Dendritic cell treated with granulocyte-macrophage colony-stimulating factor and Interleukin-4, amounts not matched to agents 40 ng/mL and 50 ng/mL, for 4 days (primary cell): ENCODE measurements around the gene TENT4B.

Experiments
- H3K27ac Mint-ChIP-seq: one replicate; pipeline ENCODE4 v1.8.0; 2022; ENCODE audit warnings: mild to moderate bottlenecking, mixed read lengths
- H3K27me3 Mint-ChIP-seq: one replicate; pipeline ENCODE4 v1.8.0; 2022; ENCODE audit warnings: mild to moderate bottlenecking, mixed read lengths
- H3K36me3 Mint-ChIP-seq: one replicate; pipeline ENCODE4 v1.8.0; 2022; ENCODE audit warnings: low read depth, mixed read lengths
- H3K4me1 Mint-ChIP-seq: one replicate; pipeline ENCODE4 v1.8.0; 2022; ENCODE audit warnings: low read depth, mixed read lengths
- H3K4me3 Mint-ChIP-seq: one replicate; pipeline ENCODE4 v1.8.0; 2022; ENCODE audit warnings: mild to moderate bottlenecking, moderate library complexity, mixed read lengths
- H3K9me3 Mint-ChIP-seq: one replicate; pipeline ENCODE4 v1.8.0; 2022; ENCODE audit warnings: mixed read lengths
- intact Hi-C: fragments of 100-400 bp; cut with micrococcal nuclease; formaldehyde crosslinking; loops from one replicate; pipeline ENCODE4 v1.15.0; 2022

TENT4B gene

DNA sequence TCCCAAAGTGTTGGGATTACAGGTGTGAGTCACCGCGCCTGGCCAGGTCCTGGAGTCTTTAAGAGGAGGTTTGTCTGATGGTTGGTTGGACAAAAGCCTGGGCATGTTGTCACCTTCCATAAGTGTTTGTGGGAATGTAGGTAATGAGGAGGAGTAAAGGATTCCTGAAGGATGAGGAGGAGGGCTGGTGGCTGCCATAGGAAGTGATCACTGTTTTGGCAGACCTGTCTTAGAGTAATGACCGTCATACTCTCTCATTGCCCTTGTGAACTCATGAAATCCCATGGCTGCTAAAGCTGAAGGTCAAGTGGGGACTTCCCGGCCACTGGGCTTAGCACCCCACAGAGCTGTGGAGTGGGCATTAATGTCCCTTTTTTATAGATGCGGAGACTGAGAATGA lies 40.5 kb downstream of the TENT4B start:
- intact Hi-C loops = no loop called here
- Mint-ChIP-seq H3K9me3 (no peaks in the 10 kb centered on the region), H3K36me3 (peaks cover 5% of the 10 kb centered on the region), H3K27ac (no peak overlapping the region), H3K4me1 (peaks cover 56% of the 10 kb centered on the region), H3K27me3 (no peaks in the 10 kb centered on the region), H3K4me3 (no peak overlapping the region)

DNA sequence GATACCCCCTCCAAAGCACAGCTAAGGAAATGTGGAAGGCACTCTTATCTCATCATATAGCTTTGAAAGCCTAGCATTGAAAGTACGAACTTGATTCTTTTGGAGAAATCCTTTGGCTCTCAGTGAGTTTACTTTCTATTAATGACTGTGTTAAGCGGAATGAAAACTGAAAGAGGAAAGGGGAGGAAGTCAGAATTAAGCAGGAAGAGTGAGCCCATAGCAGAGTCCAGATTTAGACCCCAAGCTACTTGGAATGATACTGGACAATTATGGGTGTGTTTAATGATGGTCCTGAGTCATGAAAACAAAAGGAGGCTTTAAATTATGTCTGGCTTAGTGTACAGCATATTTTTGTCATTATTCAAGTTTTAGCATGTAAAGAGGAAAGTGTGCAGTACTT lies 42.2 kb downstream of the TENT4B start:
- Mint-ChIP-seq H3K27ac (no peak overlapping the region), H3K9me3 (no peaks in the 10 kb centered on the region), H3K36me3 (peaks cover 5% of the 10 kb centered on the region), H3K27me3 (no peaks in the 10 kb centered on the region), H3K4me1 (peaks cover 69% of the 10 kb centered on the region), H3K4me3 (no peak overlapping the region)
- intact Hi-C loops = no loop called here

DNA sequence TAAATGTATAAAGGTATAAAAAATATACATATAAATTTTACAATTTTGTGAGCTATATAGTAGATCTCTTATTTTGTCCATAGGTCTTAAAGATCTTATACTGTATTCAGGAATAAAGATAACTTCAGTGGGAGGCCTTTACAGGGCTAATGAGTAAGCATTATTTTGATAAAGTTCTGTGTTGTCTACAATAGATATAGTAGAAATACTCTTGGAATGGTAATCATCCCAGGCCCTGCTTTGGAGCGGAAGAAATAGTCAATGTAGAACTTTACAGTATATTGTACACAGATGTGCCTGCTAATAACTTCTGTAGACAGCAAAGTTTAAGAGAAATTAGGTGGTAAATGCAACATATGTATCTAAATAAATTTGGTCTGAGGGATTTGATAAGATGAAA lies 42.6 kb downstream of the TENT4B start:
- H3K27ac Mint-ChIP-seq = no peak overlapping the region
- H3K36me3 Mint-ChIP-seq = peaks cover 5% of the 10 kb centered on the region
- no peak overlapping the region for H3K4me3 Mint-ChIP-seq
- intact Hi-C loops = no loop called here
- no peaks in the 10 kb centered on the region for H3K9me3 Mint-ChIP-seq
- H3K27me3 Mint-ChIP-seq = no peaks in the 10 kb centered on the region
- peaks cover 67% of the 10 kb centered on the region for H3K4me1 Mint-ChIP-seq

GRCh38 chr16:50197582-50197981 lies 44.5 kb downstream of the TENT4B start:
- intact Hi-C loops = no loop called here
- H3K4me1 Mint-ChIP-seq = peaks cover 64% of the 10 kb centered on the region
- H3K9me3 Mint-ChIP-seq = no peaks in the 10 kb centered on the region
- H3K27ac Mint-ChIP-seq = no peak overlapping the region
- no peaks in the 10 kb centered on the region for H3K27me3 Mint-ChIP-seq
- no peak overlapping the region for H3K4me3 Mint-ChIP-seq
- H3K36me3 Mint-ChIP-seq = peaks cover 5% of the 10 kb centered on the region

- Mint-ChIP-seq H3K27me3 (no peaks in the 10 kb centered on the region), H3K4me3 (no peak overlapping the region), H3K36me3 (no peaks in the 10 kb centered on the region), H3K9me3 (no peaks in the 10 kb centered on the region), H3K27ac (no peak overlapping the region), H3K4me1 (peaks cover 55% of the 10 kb centered on the region)
- intact Hi-C loops = no loop called here
These were observed 45.8 kb downstream of the TENT4B start for GRCh38 chr16:50198802-50199403.

DNA sequence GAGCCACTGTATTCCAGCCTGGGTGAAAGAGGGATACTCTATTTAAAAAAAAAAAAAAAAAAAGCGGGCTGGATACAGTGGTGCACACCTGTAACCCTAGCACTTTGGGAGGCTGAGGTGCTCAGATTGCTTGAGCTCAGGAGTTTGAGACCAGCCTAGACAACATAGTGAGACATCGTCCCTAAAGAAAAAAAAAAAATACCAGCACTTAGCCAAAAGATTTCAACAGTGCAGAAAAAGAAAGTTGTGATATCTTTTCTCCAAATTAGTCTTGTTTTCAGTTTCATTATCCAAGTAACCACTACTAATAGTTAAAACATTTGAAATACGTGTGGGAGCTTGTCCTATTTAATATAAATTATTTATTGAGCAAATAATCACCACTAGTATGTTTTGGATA lies 48.7 kb downstream of the TENT4B start:
- Mint-ChIP-seq H3K4me1 (peaks cover 40% of the 10 kb centered on the region), H3K27ac (no peak overlapping the region), H3K36me3 (no peaks in the 10 kb centered on the region), H3K27me3 (no peaks in the 10 kb centered on the region), H3K9me3 (no peaks in the 10 kb centered on the region), H3K4me3 (no peak overlapping the region)
- intact Hi-C loops = no loop called here

DNA sequence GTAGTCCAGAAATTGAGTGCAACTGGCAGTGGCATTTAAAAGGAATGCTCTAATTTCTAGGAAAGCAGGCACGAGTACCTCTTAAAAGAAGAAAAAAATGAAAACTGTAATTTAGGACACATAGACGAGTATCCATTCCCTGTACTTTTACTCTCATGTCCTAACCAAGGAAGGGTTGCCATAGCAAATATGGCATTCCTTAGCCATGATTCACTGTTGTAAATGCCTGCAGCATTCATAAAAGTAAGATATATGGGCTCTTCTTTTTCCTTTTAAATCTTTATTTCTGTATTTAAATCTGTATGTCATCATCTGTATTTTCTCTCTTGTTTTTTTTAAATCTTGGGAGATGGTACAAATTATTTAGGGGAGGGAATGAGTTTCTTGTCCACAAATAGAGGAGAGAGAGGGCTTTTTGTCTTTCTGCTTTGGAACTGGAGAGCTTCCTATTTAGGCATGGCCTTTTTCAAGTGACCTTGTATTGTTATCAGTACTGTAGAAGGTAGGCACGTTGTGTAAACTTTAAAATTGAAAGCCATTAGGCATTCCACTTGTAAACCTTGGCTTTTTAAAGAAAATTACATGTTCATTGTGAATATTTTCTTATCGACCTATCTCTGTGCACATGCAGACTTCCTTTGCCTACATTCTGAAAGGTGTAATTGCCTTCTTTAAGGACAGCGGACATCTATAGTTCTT lies 50.0 kb downstream of the TENT4B start:
- Mint-ChIP-seq H3K4me3 (no peak overlapping the region), H3K9me3 (no peaks in the 10 kb centered on the region), H3K36me3 (no peaks in the 10 kb centered on the region), H3K27me3 (no peaks in the 10 kb centered on the region), H3K27ac (no peak overlapping the region), H3K4me1 (peaks cover 36% of the 10 kb centered on the region)
- intact Hi-C loops = no loop called here

DNA sequence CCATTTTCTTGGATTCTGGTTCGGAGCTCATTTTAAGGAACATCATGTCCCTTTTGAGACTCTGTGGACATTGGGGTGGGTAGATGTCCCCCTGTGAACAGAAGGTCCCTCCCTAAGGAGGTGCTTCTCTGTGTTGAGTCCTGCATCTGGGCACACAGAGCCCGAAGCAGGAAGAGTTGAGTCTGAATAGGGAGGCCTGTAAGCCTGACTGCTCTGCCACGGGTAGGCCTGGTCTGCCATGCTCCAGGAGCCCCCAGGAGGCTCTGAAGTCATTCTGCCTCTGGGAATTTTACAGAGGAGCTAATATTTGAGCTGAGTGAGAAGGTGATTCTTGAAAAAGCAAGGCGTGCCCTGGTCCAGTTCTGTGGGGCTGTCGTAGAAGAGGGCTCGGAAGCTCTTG lies 50.6 kb downstream of the TENT4B start:
- H3K4me3 Mint-ChIP-seq = no peak overlapping the region

GRCh38 chr16:50204453-50205108 lies 51.5 kb downstream of the TENT4B start:
- H3K4me1 Mint-ChIP-seq = peaks cover 35% of the 10 kb centered on the region
- H3K9me3 Mint-ChIP-seq = no peaks in the 10 kb centered on the region
- no peaks in the 10 kb centered on the region for H3K27me3 Mint-ChIP-seq
- no peak overlapping the region for H3K27ac Mint-ChIP-seq
- no peak overlapping the region for H3K4me3 Mint-ChIP-seq
- H3K36me3 Mint-ChIP-seq = no peaks in the 10 kb centered on the region
- intact Hi-C loops = no loop called here

More for the DNA sequence above, 50.6 kb downstream of the TENT4B start:
- Mint-ChIP-seq H3K36me3 (no peaks in the 10 kb centered on the region), H3K9me3 (no peaks in the 10 kb centered on the region), H3K4me1 (peaks cover 36% of the 10 kb centered on the region), H3K27ac (no peak overlapping the region), H3K27me3 (no peaks in the 10 kb centered on the region)
- intact Hi-C loops = no loop called here

DNA sequence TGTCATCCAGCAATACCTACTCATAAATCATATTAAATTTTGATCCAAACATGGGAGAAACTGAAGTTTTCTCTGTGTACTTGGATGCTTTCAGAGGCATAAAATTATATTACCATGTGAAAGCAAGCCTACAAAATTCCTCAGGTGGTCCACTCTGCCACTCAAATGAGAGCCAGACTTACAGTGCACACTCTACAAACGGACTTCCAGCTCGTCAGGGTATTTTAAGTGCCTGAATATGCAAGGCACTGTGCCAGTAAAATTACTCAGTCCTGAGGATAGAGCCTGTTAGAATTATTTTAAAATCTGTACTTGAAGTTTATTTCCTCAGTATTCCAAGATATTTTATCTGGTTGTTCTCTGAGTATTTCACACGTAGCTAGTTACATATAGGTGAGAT lies 54.5 kb downstream of the TENT4B start:
- peaks cover 43% of the 10 kb centered on the region for H3K4me1 Mint-ChIP-seq

DNA sequence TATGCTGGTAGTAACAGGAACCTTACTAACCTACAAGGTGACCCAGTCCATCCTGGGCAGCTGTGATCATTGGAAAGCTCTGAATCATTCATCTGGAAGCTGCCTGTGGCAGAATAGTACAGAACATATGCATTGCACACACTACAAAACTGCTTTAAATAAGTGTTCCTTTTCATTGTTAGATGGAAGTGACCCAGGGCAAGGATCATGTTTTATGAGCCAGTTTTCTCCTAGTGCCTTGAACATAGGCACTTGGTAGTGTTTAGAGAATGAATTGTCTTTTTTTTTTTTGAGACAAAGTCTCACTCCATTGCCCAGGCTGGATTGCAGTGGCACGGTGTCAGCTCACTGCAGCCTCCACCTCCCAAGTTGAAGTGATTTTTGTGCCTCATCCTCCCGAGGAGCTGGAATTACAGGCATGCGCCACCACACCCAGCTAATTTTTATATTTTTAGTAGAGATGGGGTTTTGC lies 55.4 kb downstream of the TENT4B start:
- intact Hi-C loops = no loop called here
- H3K4me1 Mint-ChIP-seq = peaks cover 43% of the 10 kb centered on the region
- H3K27me3 Mint-ChIP-seq = no peaks in the 10 kb centered on the region
- H3K4me3 Mint-ChIP-seq = no peak overlapping the region
- peaks cover 23% of the 10 kb centered on the region for H3K36me3 Mint-ChIP-seq
- H3K9me3 Mint-ChIP-seq = no peaks in the 10 kb centered on the region
- H3K27ac Mint-ChIP-seq = no peak overlapping the region

More for the DNA sequence above, 54.5 kb downstream of the TENT4B start:
- Mint-ChIP-seq H3K9me3 (no peaks in the 10 kb centered on the region), H3K27ac (no peak overlapping the region), H3K27me3 (no peaks in the 10 kb centered on the region), H3K36me3 (peaks cover 17% of the 10 kb centered on the region), H3K4me3 (no peak overlapping the region)
- intact Hi-C loops = no loop called here

DNA sequence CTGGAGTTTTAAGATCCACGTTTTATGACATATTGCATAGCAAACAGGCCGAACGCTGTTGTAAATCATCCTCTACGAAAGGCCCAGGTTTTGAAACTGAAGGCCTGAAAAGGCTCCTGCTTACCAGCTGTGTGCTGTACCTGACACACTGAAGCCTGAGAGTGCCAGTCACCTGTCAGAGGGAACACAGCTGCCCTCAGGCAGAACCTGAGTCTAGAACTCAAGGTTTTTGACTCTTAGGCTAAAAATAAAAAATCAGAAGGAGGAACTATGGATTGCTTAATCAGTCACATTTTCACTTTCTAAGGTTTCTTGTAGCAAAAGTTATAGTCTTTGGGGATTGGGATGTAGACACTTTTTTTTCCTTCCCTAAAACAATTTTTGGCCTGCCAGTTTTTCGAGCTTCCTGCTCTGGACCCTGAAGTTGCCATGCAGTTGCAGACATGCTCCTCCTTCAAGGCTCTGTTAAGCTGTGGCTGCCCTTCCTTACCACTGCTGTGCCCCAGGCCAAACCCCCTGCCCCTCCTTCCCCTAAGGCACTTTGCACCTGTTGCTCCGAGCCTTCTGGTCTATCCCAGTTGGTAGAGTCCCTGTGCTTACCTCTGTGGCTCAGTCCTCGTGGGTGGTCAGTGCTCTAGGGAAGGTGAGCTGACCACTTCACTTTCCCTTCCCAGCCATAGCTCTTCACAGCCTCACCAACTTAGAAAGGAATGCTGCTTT lies 56.6 kb downstream of the TENT4B start:
- no peaks in the 10 kb centered on the region for H3K27me3 Mint-ChIP-seq
- H3K9me3 Mint-ChIP-seq = no peaks in the 10 kb centered on the region
- H3K4me3 Mint-ChIP-seq = no peak overlapping the region
- peaks cover 35% of the 10 kb centered on the region for H3K4me1 Mint-ChIP-seq
- peaks cover 31% of the 10 kb centered on the region for H3K36me3 Mint-ChIP-seq
- H3K27ac Mint-ChIP-seq = peak overlapping the region; percentile 71
- intact Hi-C loops = loop anchor here (5.0 kb wide), 1 partner anchor 458 kb away; no protein-coding TSS in a partner anchor

DNA sequence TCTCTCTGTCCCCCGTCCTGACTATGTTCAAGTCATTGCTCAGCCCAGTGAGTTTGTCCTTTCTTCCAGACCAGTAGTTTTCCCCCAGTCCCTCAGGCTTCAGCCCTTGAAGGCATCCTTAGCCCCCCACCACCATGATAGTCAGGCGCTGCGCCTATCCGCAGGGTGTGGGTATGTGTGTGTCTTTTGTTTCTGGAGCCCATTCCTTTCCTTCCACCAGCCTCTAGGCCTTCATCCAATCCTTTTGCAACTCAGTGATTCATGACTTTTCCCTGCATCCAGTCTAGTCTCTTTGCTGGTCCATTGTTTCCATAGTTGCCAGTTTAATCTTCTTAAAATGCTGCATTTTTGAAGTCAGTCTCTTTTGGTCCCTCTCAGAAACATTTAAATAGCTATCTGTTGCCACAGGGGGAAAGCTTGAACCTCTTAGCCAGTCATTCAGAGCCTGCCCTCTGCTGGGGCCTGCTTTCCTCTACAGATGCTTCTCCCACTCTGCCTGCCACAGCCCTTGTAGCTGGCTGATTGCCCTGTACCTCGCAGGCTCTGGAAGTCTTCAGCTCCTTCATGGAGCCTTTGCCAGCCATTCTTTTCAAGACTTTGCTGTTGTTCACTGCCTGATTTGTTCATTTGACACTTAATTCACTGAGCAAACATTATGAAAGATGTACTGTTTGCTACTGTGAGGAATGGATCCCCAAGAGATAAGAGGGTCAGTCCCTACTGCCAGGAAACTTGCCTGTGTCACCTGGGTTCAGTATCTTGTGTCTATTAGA lies 57.3 kb downstream of the TENT4B start:
- Mint-ChIP-seq H3K9me3 (no peaks in the 10 kb centered on the region), H3K4me3 (no peak overlapping the region), H3K27me3 (no peaks in the 10 kb centered on the region), H3K36me3 (peaks cover 38% of the 10 kb centered on the region), H3K27ac (peak overlapping the region; percentile 71), H3K4me1 (peaks cover 35% of the 10 kb centered on the region)
- intact Hi-C loops = loop anchor here (5.0 kb wide), 1 partner anchor 457 kb away; no protein-coding TSS in a partner anchor
